ENCODE data around the gene TUBA4A. TPM values are rescaled to one million over a fixed set of nuclear protein-coding genes. Genes with fewer than 3 reads are reported as not detected.
"Not testable (repeated sequence)": the region's sequence is repeated elsewhere in the genome, so short reads cannot be mapped to it uniquely, and the experiment has no call there.

The TUBA4A gene
- total RNA-seq, 2 donors from 2014 or later: 43.5 to 51.2 TPM

- DNase-seq (ENCODE audit: low spot score): no peak
- intact Hi-C loops (cut with DNase I): no loop called here
- H3K27ac ChIP-seq: no peak overlapping the region
- TF ChIP-seq POLR2AphosphoS5 (IDR thresholded peaks at IDR 0.05) (no peak), CTCF (IDR thresholded peaks at IDR 0.05) (no peak), POLR2A (IDR thresholded peaks at IDR 0.05) (no peak)
- H3K36me3 ChIP-seq: no peaks in the 10 kb centered on the region
- no peaks in the 10 kb centered on the region for H3K4me1 ChIP-seq (replicated peaks)
- 63% methylated on average over 5 of the region's 5 CpGs for WGBS
- H3K27me3 ChIP-seq (replicated peaks; ENCODE audit: insufficient read depth): no peaks in the 10 kb centered on the region
- no peaks in the 10 kb centered on the region for H3K9me3 ChIP-seq
- H3K4me3 ChIP-seq: no peak overlapping the region
Measured at GRCh38 chr2:219266232-219266631, 12.5 kb upstream of the TUBA4A start.

DNA sequence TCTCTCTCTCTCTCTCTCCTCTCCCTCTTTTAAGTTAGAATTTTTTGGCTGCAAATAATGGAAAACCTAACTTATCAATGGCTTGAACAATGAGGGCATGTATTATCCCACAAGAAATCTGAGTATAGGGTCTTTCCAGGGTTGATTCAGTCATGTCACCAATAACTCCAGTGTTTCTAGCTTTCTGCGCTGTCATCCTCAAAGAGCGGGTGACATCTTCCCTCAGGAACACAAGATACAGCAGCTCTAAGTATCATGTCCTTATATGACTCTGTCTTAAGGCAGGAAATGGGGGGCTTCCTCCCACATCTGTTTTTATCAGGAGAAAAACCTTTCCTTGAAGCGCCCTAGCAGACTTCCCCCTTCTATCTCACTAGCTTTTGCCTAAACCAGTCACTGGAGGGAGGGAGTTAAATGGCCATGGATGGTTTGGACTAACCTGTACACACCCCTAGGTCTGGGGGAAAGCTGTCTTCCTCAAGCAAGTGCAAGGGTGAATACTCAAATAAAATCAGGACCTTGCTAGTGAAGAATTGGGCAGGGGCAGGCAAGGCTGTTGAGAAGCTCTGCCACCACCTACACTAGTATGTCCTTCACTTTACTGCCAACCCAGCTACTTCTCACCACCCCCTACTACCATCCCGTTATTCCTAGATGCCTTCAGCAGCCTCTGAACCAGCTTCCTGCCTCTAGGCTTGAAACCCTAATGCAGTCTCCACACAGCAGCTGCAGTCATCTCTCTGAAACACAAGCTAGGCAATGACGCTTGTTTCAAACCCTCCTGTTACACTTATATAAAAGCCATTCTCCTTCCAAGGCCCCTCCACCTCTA lies 7.5 kb upstream of the TUBA4A start:
- no peaks in the 10 kb centered on the region for H3K36me3 ChIP-seq
- no peak overlapping the region for H3K4me3 ChIP-seq
- no peak overlapping the region for H3K27ac ChIP-seq
- H3K27me3 ChIP-seq (replicated peaks; ENCODE audit: insufficient read depth): no peaks in the 10 kb centered on the region
- intact Hi-C loops (cut with DNase I): no loop called here
- no peaks in the 10 kb centered on the region for H3K4me1 ChIP-seq (replicated peaks)
- DNase-seq (ENCODE audit: low spot score): no peak
- no peak for TF ChIP-seq POLR2AphosphoS5 (IDR thresholded peaks at IDR 0.05)
- no peak for TF ChIP-seq POLR2A (IDR thresholded peaks at IDR 0.05)
- no peak for TF ChIP-seq CTCF (IDR thresholded peaks at IDR 0.05)
- 66% methylated on average over 5 of the region's 5 CpGs for WGBS
- H3K9me3 ChIP-seq: no peaks in the 10 kb centered on the region

DNA sequence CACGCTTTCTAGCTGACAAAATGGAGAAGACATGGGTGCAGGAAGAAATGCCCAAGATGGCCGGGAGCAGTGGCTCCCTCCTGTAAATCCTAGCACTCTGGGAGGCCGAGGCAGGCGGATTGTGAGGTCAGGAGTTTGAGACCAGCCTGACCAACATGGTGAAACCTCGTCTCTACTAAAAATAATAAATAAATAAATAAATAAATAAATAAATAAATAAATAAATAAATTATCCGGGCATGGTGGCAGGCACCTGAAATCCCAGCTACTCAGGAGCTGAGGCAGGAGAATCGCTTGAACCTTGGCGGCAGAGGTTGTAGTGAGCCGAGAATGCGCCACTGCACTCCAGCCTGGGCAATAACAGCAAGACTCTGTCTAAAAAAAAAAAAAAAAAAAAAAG lies 5.2 kb upstream of the TUBA4A start:
- intact Hi-C loops (cut with DNase I); H3K9me3 ChIP-seq; H3K4me1 ChIP-seq (replicated peaks); DNase-seq (ENCODE audit: low spot score); H3K36me3 ChIP-seq; H3K27ac ChIP-seq; H3K4me3 ChIP-seq; H3K27me3 ChIP-seq (replicated peaks; ENCODE audit: insufficient read depth): not testable (repeated sequence)
- 93% methylated on average over 10 of the region's 10 CpGs for WGBS

DNA sequence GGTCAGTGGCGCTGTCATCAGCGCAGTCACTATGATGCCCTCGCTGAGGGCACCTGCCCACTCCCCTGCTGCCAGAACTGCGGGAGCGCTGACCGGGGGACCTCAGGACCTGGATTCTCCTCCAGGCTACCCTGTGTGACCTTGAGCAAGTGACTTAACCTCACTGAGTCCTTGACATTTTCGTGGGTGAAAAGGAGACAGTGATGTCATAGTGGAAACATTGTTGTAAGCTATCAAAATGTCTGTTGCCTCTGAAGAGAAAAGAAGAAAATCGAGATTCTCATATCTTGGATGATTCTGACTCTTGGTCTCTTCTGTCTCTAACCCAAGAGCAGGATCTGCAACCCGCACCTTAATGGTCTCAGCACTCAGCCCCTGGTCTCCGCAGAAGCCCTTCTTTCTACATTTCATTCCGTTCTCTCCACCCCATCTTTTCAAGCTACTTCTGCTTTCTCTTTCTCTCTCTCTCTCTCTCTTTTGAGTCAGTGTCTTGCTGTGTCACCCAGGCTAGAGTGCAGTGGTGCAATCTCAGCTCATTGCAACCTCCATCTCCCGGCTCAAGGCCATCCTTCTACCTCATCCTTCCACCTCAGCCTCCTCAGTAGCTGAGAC lies 978 bp upstream of the TUBA4A start:
- intact Hi-C loops (cut with DNase I): no loop called here
- no peak for DNase-seq (ENCODE audit: low spot score)
- TF ChIP-seq POLR2A (IDR thresholded peaks at IDR 0.05): no peak
- no peak for TF ChIP-seq CTCF (IDR thresholded peaks at IDR 0.05)
- no peak for TF ChIP-seq POLR2AphosphoS5 (IDR thresholded peaks at IDR 0.05)
- no peaks in the 10 kb centered on the region for H3K36me3 ChIP-seq
- H3K4me3 ChIP-seq: peak overlapping the region; percentile 64 to 67
- no peaks in the 10 kb centered on the region for H3K9me3 ChIP-seq
- 28% methylated on average over 10 of the region's 12 CpGs for WGBS
- H3K4me1 ChIP-seq (replicated peaks): peaks cover 14% of the 10 kb centered on the region
- peak overlapping the region; percentile 84 to 94 for H3K27ac ChIP-seq
- H3K27me3 ChIP-seq (replicated peaks; ENCODE audit: insufficient read depth): no peaks in the 10 kb centered on the region

- intact Hi-C loops (cut with DNase I): no loop called here
- Histone ChIP-seq H3K27me3 (replicated peaks; ENCODE audit: insufficient read depth) (no peaks in the 10 kb centered on the region), H3K4me3 (peak within 1 kb of the TSS; percentile 64 to 67), H3K9me3 (no peaks in the 10 kb centered on the region), H3K36me3 (no peaks in the 10 kb centered on the region), H3K4me1 (replicated peaks) (peaks cover 28% of the 10 kb centered on the region), H3K27ac (peak within 1 kb of the TSS; percentile 84 to 94)
- DNase-seq (ENCODE audit: low spot score): no peak
- TF ChIP-seq POLR2AphosphoS5 (IDR thresholded peaks at IDR 0.05) (peak; percentile 30), CTCF (IDR thresholded peaks at IDR 0.05) (no peak), POLR2A (IDR thresholded peaks at IDR 0.05) (peak; percentile 30)
- 3% methylated on average over 46 of the region's 49 CpGs for WGBS
Measured at GRCh38 chr2:219252900-219253752, 592 bp downstream of the TUBA4A start, which contains the start of gene TUBA4B. TSS of gene TUBA4B (plus strand) at chr2:219253243. CDS start at chr2:219253408, 165 bp downstream.
